ENCODE data around the gene MED17. TPM values are rescaled to one million over a fixed set of nuclear protein-coding genes. Genes with fewer than 3 reads are reported as not detected.

The MED17 gene
- polyA plus RNA-seq, 1 of the 3 experiments (the other 2 are of a cell fraction) = 19.3 TPM

GRCh38 chr11:93751001-93751400, 33.1 kb upstream of the MED17 start:
- no peaks in the 10 kb centered on the region for H3K79me2 ChIP-seq (ENCODE audit: insufficient read depth)
- TF ChIP-seq POLR2AphosphoS5 (IDR thresholded peaks at IDR 0.05; ENCODE audit: low read depth, low read length) (no peak), EZH2phosphoT487 (IDR thresholded peaks at IDR 0.05; ENCODE audit: borderline replicate concordance, low read depth) (no peak), GATA2 (CRISPR knock-in tag; IDR thresholded peaks at IDR 0.05) (no peak), FOSL2 (IDR thresholded peaks at IDR 0.05; ENCODE audit: borderline replicate concordance, low read depth) (no peak), FOXM1 (IDR thresholded peaks at IDR 0.05; ENCODE audit: low read depth) (no peak), RAD21 (IDR thresholded peaks at IDR 0.05; ENCODE audit: low read length) (no peak), CTCF (IDR thresholded peaks at IDR 0.05) (no peak), RCOR1 (IDR thresholded peaks at IDR 0.05; ENCODE audit: low read length) (no peak), SIN3A (IDR thresholded peaks at IDR 0.05; ENCODE audit: borderline replicate concordance, low read depth, low read length) (no peak), NFIC (IDR thresholded peaks at IDR 0.05; ENCODE audit: borderline replicate concordance) (no peak), TEAD4 (IDR thresholded peaks at IDR 0.05; ENCODE audit: borderline replicate concordance, insufficient read depth) (no peak), NRF1 (IDR thresholded peaks at IDR 0.05; ENCODE audit: low read depth, low read length) (no peak)
- H3K4me3 ChIP-seq (ENCODE audit: low read depth in 2 of 2, low read length in 1 of 2) = no peak overlapping the region
- DNase-seq = no peak
- no peak overlapping the region for H2AFZ ChIP-seq (ENCODE audit: low read depth)
- H3K4me1 ChIP-seq (ENCODE audit: control insufficient read depth in 1 of 2, insufficient read depth in 2 of 2, low read depth in 1 of 2, low read length in 1 of 2) = no peaks in the 10 kb centered on the region
- ChIA-PET POLR2A (interaction anchor here (1.0 kb wide), 1 partner anchor 9 kb away, joined by 4 read pairs; the partner anchor contains the start of genes C11orf54 and TAF1D), CTCF (interaction anchor here (0.6 kb wide), 1 partner anchor 164 kb away, joined by 3 read pairs; no protein-coding TSS in a partner anchor)
- no peaks in the 10 kb centered on the region for H3K27me3 ChIP-seq (ENCODE audit: insufficient read depth)
- no peak overlapping the region for H3K9ac ChIP-seq
- peaks cover 14% of the 10 kb centered on the region in 2 experiments for H3K36me3 ChIP-seq (replicated peaks in 1 of 2; ENCODE audit: control insufficient read depth in 1 of 2, insufficient read depth in 2 of 2, low read length in 1 of 2)
- H3K9me3 ChIP-seq = no peaks in the 10 kb centered on the region
- WGBS (ENCODE audit: low lambda C conversion rate) = 81% methylated on average over 1 of the region's 1 CpG
- no peak overlapping the region for H3K4me2 ChIP-seq
- H4K20me1 ChIP-seq (ENCODE audit: insufficient read depth) = no peaks in the 10 kb centered on the region
- no peak overlapping the region for H3K27ac ChIP-seq (ENCODE audit: low read depth in 2 of 2, low read length in 1 of 2)
- H3F3A ChIP-seq (replicated peaks; ENCODE audit: insufficient read depth) = no peaks in the 10 kb centered on the region
- H3K9me2 ChIP-seq = no peaks in the 10 kb centered on the region

GRCh38 chr11:93753241-93753640, 30.8 kb upstream of the MED17 start:
- Histone ChIP-seq H4K20me1 (ENCODE audit: insufficient read depth) (no peaks in the 10 kb centered on the region), H3K4me3 (ENCODE audit: low read depth in 2 of 2, low read length in 1 of 2) (no peak overlapping the region), H3K27me3 (ENCODE audit: insufficient read depth) (no peaks in the 10 kb centered on the region), H3K9me3 (no peaks in the 10 kb centered on the region), H3K79me2 (ENCODE audit: insufficient read depth) (no peaks in the 10 kb centered on the region), H3K9me2 (no peaks in the 10 kb centered on the region), H2AFZ (ENCODE audit: low read depth) (no peak overlapping the region), H3K27ac (ENCODE audit: low read depth in 2 of 2, low read length in 1 of 2) (no peak overlapping the region), H3K4me1 (ENCODE audit: control insufficient read depth in 1 of 2, insufficient read depth in 2 of 2, low read depth in 1 of 2, low read length in 1 of 2) (no peaks in the 10 kb centered on the region), H3K36me3 (replicated peaks in 1 of 2; ENCODE audit: control insufficient read depth in 1 of 2, insufficient read depth in 2 of 2, low read length in 1 of 2) (peaks cover 14 to 24% of the 10 kb centered on the region in 2 experiments), H3K4me2 (no peak overlapping the region), H3K9ac (no peak overlapping the region), H3F3A (replicated peaks; ENCODE audit: insufficient read depth) (peaks cover 4% of the 10 kb centered on the region)
- no peak for DNase-seq
- 94% methylated on average over 2 of the region's 2 CpGs for WGBS (ENCODE audit: low lambda C conversion rate)
- CTCF ChIA-PET = no interaction called here
- POLR2A ChIA-PET = no interaction called here
- no peak for TF ChIP-seq FOSL2 (IDR thresholded peaks at IDR 0.05; ENCODE audit: borderline replicate concordance, low read depth)
- TF ChIP-seq USF1 (IDR thresholded peaks at IDR 0.05; ENCODE audit: borderline replicate concordance, low read depth) = no peak
- TF ChIP-seq ZBTB33 (IDR thresholded peaks at IDR 0.05; ENCODE audit: borderline replicate concordance, low read depth) = no peak
- no peak for TF ChIP-seq SMC3 (IDR thresholded peaks at IDR 0.05; ENCODE audit: low read depth, low read length)
- TF ChIP-seq GABPA (IDR thresholded peaks at IDR 0.05; ENCODE audit: low read depth) = no peak
- TF ChIP-seq RAD21 (IDR thresholded peaks at IDR 0.05; ENCODE audit: low read length) = no peak
- TF ChIP-seq RCOR1 (IDR thresholded peaks at IDR 0.05; ENCODE audit: low read length) = no peak
- TF ChIP-seq CTCF (IDR thresholded peaks at IDR 0.05) = no peak
- no peak for TF ChIP-seq TAF1 (IDR thresholded peaks at IDR 0.05; ENCODE audit: borderline replicate concordance, low read depth, low read length)
- no peak for TF ChIP-seq TEAD4 (IDR thresholded peaks at IDR 0.05; ENCODE audit: borderline replicate concordance, insufficient read depth)
